Astrocyte of the spinal cord (primary cell): ENCODE results near the gene RBP5.

ENCODE experiments used
- DNase-seq: peaks from one replicate; pipeline ENCODE4 v3.0.0; 2011; ENCODE audit warnings: low read depth, low spot score
- H3K4me3 ChIP-seq: 2 replicates; pipeline ENCODE4 v1.5.1; 2011; ENCODE audit warnings: low read depth, mild to moderate bottlenecking, low read length, moderate library complexity
- in situ Hi-C: cut with HindIII; loops from 2 replicates; pipeline ENCODE4 v1.10.0; 2017; ENCODE audit warnings: low sequenced_read_pairs
- TF ChIP-seq, protein P1 (sequence below): IDR thresholded peaks from 2 replicates; pipeline ENCODE4 v1.5.1; 2012; ENCODE audit warnings: low read depth, mild to moderate bottlenecking, low read length, inconsistent platforms

Gene RBP5

DNA sequence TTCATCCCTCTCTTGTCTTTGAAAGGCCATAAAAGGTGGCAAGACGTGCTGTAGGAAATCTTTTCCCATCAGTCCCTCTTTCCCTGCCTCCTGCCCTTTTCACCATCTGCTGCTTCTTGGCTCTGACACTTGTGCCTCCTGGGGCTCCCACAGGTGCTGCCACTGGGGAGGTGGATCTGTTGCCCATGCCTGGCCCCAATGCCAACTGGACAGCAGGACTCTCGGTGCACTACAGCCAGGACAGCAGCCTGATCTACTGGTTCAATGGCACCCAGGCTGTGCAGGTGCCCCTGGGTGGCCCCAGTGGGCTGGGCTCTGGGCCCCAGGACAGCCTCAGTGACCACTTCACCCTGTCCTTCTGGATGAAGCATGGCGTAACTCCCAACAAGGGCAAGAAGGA, 8.0 kb upstream of the RBP5 start:
- no peak overlapping the region for H3K4me3 ChIP-seq
- no peak for DNase-seq
- in situ Hi-C loops: no loop called here
- TF ChIP-seq, protein P1, sequence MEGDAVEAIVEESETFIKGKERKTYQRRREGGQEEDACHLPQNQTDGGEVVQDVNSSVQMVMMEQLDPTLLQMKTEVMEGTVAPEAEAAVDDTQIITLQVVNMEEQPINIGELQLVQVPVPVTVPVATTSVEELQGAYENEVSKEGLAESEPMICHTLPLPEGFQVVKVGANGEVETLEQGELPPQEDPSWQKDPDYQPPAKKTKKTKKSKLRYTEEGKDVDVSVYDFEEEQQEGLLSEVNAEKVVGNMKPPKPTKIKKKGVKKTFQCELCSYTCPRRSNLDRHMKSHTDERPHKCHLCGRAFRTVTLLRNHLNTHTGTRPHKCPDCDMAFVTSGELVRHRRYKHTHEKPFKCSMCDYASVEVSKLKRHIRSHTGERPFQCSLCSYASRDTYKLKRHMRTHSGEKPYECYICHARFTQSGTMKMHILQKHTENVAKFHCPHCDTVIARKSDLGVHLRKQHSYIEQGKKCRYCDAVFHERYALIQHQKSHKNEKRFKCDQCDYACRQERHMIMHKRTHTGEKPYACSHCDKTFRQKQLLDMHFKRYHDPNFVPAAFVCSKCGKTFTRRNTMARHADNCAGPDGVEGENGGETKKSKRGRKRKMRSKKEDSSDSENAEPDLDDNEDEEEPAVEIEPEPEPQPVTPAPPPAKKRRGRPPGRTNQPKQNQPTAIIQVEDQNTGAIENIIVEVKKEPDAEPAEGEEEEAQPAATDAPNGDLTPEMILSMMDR: no peak

DNA sequence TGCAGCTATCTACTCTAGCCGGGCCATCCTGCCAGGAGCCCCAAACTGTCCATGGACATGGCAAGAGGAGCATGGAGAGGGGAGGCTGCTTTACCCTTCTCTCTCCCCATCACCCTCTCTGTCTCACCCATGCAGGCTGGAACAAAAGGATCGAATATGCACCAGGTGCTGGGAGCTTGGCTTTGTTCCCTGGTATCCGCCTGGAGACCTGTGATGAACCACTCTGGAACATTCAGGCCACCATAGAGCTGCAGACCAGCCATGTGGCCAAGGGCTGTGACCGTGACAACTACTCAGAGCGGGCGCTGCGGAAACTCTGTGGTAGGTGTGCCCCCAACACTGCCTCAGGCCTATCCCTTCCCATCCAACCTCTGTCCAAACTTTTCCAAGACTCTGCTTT, 7.4 kb upstream of the RBP5 start:
- in situ Hi-C loops: no loop called here
- TF ChIP-seq, protein P1: no peak
- DNase-seq: no peak
- no peak overlapping the region for H3K4me3 ChIP-seq

DNA sequence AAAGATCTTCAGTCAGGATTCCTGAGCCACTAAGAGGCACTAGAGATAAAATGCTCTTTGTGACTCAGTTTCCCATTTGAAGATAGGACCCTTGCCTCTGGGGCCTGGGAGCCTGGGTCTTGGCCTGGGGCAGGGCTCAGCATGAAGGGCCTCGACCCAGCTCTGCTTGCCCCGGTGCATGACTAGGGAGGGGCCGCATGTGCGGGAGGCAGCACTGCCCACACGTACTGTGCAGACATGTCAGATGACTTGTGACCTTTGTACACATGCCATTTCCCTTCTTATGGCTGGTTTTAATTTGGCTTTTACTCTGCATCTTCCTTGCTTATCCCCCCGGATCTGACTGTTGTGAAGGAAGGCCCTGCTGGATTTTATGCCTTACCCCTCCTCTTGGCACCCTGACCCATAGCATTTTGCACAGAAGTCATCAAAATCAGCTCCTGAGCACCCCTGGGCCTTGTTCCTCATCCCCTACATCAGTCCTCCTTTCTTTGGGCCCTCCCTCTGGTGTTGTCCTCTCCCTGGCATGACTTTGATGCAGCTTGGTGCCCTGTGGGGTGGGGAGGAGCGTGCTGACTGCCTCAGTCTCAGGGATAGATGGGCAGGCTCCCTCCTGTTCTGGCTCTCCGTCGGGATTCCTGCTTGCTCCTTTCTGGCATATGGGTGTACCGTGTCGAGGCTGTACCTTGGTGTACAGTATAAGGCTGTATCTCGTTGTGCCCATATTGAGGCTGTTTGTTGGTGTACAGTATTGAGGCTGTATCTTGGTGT, 5.9 kb upstream of the RBP5 start:
- DNase-seq: no peak
- in situ Hi-C loops: no loop called here

DNA sequence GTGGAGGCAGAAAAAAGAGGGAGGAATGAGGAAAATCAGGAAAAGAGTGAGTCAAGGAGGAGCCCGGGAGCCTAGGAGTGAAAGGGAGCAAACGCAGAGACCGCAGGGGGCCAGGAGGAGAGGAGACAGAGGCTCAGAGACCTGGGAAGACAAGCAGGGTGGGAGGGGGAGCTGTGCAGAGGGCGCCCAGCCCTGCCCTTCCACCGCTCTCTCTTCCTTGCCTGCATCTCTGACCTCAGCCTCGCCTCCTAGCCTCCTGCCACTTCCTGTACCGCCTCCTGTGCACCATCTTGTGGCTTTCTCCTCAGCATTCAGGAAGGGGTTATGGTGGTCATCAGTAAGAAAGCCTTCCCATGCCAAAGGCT, 2.8 kb upstream of the RBP5 start:
- H3K4me3 ChIP-seq: peak overlapping the region; percentile 59
- in situ Hi-C loops: no loop called here
- no peak for DNase-seq

More for the DNA sequence above, 5.9 kb upstream of the RBP5 start:
- no peak overlapping the region for H3K4me3 ChIP-seq
- TF ChIP-seq, protein P1: no peak

DNA sequence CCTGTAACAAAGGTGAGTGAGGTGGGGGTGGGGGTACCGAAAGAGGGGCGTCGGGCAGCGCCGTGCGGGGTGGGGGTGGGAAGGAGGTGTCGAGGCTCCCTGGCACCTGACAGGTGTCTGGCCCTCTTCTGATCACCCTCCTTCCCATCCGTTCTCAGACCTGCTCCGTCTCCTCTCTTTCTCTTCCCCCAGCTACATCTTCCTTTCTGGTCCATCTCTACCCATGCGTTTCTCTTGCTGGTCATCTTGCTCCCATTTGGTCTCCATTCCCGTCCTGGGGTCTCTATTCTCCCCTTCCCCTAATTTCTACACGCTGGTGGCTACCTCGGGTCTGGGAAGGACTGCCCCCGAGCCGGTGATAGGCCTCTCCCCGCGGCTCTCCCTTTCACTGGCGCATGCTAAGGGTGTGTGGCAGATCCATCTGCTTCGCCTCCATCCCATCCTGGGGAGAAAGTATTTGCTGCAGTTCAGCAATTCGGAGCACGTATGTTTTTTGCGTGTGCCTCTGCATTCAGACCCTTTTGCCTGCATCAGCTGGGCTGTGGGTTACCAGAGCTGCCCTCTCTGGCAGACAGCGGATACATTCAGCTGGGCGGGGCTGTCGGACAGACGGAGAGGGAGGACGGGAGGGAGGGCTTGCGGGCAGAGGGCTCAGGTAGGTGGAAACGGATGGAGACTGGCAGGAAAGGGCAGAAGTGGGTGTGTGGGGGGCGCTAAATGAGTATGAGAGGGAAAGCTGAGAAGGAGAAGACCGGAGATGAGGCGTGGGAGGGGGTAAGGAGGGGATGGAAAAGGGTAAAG, 2.2 kb upstream of the RBP5 start:
- TF ChIP-seq, protein P1: no peak
- peak; percentile 26 for DNase-seq
- in situ Hi-C loops: no loop called here
- peak overlapping the region; percentile 59 for H3K4me3 ChIP-seq

More for the DNA sequence above, 2.8 kb upstream of the RBP5 start:
- TF ChIP-seq, protein P1: no peak

DNA sequence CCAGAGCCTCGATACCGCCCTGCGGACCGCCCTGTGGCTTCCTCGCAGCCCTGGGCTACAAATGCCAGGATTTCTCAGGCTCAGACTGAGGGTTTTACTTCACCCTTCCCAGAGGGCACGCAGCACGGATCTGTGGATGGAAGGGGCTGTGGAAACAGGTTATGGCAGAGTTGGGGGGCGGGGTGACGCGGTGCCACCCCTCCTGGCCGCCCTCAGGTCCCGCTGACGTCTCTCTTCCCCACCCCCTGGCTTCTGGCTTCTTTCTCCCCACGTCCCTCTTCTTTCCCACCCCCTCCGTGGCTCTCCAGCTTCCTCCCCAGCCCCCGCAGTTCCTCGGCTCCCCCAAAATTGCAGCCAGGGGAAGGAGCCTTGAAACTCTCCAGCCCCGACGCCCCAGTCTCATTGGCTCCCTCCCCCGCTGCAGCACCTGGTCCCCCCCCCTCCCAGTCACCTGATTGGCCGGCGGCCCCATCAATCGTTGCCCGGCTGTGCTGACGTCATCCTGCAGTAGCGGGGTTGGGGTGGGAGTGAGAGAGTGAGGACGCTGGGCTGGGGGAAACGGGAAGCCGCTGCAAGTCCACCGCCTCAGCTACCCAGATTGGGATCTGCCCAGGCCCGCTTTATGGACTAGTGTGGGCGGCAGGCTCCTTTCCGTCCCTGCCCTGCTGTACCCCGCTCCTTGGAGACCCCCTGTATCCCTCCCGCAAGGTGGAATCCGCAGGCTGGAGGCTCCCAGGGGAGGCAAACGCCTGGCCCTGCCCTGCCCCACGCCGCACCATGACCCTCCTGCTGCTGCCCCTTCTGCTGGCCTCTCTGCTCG, 1.4 kb upstream of the RBP5 start, which contains the start of gene CLSTN3:
CLSTN3 (plus strand) TSS at position 500 of the 820 bp plus-strand sequence; CDS start at position 778, 278 bp downstream.
- DNase-seq: peak; percentile 62
- in situ Hi-C loops: no loop called here
- peak within 1 kb of the TSS; percentile 59 for H3K4me3 ChIP-seq
- TF ChIP-seq, protein P1: no peak
